Sciatic nerve (tissue), 2 donors: ENCODE data around the gene CFAP77. TPM values are rescaled to one million over a fixed set of nuclear protein-coding genes. Genes with fewer than 3 reads are reported as not detected.
A peak's percentile ranks its signal among the peaks of the same experiment; 100 is the strongest.

Experiments used
- ATAC-seq: fragments of 200-7000 bp; cut with Tn5 transposase; one replicate; pipeline ENCODE4 v1.9.1; 2020; ENCODE audit warnings: mild to moderate bottlenecking, moderate library complexity
- DNase-seq: peaks from one replicate; pipeline ENCODE4 v3.0.0-alpha.2; 2020; ENCODE audit warnings: low spot score
- intact Hi-C: fragments of 100-400 bp; cut with DNase I; formaldehyde crosslinking; loops from one replicate; pipeline ENCODE4 v1.14.2; 2022
- total RNA-seq: library from RNA; stranded (reverse); fragmentation: NEBNext Ultra II Directional; extraction: Animal tissue kit (Norgen Biotek cat#: 25700); gene quantifications from one replicate; pipeline ENCODE4 v1.2.1, GENCODE V29; 2021
- donor health status: DM: no; HTN: no; CAD: no.
- donor health status: DM: no; HTN: no; CAD: no.

Gene CFAP77
- total RNA-seq, 1 donor from 2014 or later, result not detected

DNA sequence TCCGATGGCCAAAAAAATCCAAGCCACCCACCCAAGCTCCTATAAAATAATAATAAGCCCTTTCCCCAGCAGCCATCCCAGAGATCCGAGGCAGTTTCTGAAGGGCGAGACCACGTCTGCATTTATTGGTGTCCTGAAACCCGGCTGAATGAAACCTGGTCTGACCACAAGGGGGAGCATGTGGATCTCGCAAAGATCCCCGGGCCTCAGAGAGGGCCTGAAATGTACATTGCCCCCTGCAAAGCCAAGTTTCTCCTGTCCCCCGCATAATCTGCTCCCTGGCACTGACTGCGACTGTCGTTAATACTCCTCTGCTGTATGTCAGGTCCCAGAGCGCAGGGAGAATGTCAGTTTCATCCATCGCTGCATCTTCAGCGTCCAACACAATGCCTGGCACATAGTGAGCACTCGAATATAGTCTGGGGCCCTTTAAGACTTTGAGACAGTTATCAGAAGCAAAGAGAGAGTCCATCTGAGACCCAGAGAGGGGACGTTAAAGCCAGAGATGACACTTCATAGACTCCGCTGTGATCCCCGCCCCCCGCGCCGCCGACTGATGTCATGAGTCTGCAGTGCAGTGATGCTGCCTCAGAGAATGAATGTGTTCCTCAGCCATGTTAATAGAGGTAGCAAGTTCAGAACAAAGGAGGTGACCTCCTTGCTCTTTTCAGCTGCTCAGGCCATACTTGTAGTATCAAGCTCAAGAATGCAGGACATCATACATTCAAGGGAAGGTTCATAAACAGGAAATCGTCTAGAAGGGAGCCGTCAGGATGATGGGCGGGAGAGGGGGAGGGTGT is 97.9 kb downstream of the CFAP77 start:
- peak; percentile 84 for ATAC-seq
- intact Hi-C loops, result no loop called here
- peak; percentile 85 for DNase-seq

DNA sequence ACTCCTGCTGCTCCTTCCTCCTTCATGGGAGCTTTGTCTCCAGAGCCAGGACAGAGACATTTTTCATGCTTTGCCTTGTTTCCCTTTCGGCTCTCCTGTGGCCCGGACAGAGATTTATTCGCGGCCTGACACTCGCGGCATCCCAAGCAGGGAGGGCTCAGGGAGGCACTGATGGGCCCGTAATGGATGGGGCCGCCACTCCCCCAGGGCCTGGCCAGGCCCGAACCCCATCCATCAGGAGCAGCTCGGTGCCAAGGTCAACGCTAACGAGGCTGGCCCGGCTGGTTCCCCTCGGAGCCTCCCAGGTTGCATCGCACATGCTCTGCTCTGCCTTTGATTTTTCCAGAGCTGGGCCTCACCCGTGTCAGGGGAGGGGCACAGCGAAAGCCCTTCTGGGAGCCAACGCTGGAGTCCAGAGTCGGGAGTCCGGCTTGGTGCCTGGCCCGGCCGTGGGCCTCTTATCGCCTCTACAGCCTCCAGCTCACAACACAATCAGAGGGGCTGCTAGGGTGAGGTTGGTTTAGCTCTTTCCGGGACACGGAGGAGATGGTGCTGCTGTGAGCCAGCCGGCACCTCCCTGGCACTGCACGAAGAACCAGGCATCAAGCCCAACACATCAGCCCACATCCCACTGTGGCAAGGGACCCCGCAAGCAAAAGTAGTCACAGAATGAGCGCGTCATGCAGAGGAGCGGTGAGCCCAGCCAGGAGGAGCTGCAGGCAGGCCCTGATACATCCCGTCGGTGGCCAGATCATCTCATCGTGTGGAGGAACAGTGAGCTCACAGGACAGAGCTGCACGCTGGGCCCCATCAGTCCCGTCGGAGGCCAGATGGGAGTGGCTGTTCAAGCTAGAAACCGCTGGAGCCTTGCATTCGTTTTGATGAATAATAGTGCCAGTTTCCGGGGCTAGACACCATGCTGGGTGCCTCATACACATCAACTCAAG is 100.2 kb downstream of the CFAP77 start:
- intact Hi-C loops, result loop anchor here (10.0 kb wide), 1 partner anchor 295 kb away; no protein-coding TSS in a partner anchor
- DNase-seq, result no peak

DNA sequence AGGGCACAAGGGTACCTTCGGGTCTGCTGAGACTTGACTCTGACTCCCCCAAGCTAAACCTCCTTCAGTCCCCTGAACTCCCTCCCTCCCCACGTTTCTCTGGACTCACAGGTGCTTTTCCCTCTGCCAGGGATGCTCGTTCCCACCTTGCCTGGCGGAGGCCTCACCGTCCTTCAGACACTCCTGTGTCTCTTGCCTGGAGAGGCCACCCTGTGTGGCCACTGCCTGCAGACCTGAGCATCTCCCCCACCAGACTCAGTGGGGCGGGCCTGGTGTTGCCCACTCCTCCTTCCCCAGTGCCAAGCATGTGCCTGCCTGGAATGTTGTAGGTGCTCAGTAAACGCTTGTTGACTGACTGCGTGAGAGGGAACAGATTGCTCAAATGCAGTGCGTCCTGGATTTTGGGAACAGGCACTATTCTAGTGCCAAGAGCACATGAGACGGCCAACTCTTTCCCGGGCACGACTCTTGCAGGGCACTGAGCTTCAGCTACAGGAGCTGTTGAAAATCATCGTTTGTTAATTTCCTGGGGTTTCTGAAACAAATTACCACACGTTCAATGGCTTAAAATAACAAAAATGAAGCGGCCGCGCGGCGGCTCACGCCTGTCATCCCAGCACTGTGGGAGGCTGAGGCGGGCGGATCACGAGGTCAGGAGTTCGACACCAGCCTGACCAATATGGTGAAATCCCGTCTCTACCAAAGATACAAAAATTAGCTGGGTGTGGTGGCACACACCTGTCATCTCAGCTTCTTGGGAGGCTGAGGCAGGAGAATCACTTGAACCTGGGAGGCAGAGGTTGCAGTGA is 101.4 kb downstream of the CFAP77 start:
- no peak for DNase-seq
- no peak for ATAC-seq
- intact Hi-C loops, result loop anchor here (10.0 kb wide), 1 partner anchor 293 kb away; no protein-coding TSS in a partner anchor

More for the DNA sequence above, 100.2 kb downstream of the CFAP77 start:
- no peak for ATAC-seq

DNA sequence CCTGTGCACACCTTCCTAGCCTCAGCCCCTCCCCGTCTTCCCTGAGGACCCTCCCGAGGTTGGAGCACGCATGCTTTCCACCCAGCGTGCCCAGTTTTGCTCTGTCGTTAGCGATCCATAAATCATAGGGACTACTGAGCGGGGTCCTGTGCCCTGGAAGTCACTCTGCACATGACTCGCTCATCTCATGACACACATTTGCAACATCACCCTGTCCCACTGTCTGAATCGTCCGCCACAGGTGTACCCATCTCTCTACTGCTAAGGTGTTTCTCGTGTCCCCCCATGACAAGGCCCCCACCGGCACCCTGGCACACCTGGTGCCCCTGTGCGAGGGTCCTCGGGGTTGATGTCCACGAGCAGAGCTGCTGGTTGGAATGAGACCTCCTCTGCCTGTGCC is 103.4 kb downstream of the CFAP77 start:
- intact Hi-C loops, result loop anchor here (10.0 kb wide), 1 partner anchor 291 kb away; no protein-coding TSS in a partner anchor
- DNase-seq (no peak), ATAC-seq (no peak)

DNA sequence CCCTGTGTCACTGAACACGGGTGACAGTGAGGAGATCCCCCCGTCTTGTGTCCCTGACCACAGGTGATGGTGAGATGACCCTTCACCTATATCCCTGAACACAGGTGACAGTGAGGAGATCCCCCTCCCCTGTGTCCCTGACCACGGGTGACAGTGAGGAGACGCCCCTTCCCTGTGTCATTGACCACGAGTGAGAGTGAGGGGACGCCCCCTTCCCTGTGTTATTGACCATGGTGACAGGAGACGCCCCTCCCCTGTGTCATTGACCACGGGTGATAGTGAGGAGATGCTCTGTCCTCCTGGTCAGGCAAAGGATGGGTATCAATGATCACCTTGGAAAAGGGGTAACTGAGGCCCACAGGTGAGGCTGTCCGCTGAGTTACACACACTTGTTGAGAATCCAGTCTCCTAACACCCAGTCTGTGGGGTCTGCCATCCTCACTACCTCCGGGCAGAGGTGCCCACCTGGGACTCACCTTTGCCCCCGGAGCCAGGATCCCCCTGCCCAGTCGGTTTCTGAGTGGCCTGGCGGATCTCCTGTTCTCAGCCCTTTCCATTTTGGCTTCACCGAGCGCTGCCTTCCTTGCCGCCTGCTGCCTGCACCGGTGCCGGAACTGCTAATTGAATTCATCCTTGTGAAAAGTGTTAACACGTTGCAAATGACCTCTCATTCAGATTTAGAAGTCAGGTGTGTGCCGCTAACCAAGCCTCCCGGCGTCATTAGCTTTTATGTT is 104.2 kb downstream of the CFAP77 start:
- DNase-seq (no peak), ATAC-seq (no peak)
- intact Hi-C loops, result loop anchor here (10.0 kb wide), 1 partner anchor 291 kb away; no protein-coding TSS in a partner anchor

DNA sequence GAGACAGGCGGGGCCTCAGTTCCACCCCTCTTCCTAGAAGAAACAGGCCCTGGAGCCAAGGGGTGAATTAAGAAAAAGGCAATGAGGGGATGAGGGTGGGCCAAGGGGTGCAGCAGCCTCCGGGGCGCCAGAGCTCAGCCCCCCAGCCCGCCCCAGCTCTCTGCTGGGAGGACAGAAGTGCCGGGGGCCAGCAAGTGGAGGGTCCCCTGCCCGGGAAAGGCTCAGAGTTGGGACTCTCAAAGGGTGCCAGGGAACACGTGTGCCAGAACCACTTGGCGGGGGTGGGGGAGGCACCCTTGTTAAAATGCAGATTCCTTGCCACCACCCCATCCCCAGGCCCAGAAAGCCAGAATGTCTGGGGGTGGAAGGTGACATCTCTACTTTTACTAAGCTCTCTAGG is 104.8 kb downstream of the CFAP77 start:
- DNase-seq, result no peak
- intact Hi-C loops, result loop anchor here (10.0 kb wide), 1 partner anchor 290 kb away; no protein-coding TSS in a partner anchor
- no peak for ATAC-seq

DNA sequence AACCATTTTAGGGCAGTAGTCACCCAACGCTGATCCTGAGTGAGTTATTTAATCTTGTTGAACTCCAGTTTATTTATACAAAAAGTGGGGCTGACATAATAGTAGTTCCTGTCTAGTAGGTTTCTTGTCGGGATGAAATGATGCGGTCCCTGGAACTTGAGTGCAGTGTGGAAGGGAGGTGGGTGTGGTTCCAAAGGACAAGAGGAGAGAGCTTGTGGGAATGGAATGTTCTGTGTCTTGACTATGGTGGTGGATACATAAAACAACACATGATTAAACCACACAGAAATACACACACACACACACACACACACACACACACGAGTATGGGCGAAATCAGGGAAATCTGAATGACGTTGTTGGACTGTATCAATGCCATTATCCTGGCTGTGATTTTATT is 106.3 kb downstream of the CFAP77 start:
- DNase-seq (no peak), ATAC-seq (no peak)
- intact Hi-C loops, result loop anchor here (10.0 kb wide), 1 partner anchor 288 kb away; no protein-coding TSS in a partner anchor

DNA sequence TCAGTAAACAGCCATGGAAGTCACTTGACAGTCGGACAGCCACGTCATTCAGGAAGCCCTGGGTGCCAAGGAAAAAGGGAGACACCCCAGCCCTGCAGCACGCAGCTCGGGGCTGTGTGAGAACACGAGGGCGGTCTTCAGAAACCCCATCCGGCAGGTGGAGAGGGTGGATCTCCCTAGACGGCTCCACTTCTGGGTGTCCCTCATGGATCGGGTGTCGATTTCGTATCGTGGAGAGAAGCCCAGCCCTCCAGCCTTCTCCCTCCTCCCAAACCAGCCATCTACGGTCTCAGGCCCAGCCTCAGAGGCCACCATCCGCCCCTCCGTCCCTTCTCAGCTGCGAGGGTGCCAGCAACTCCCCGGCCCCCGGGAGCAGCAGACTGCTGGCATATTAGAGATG is 106.9 kb downstream of the CFAP77 start:
- intact Hi-C loops, result loop anchor here (10.0 kb wide), 1 partner anchor 288 kb away; no protein-coding TSS in a partner anchor
- DNase-seq, result no peak
- ATAC-seq, result no peak

DNA sequence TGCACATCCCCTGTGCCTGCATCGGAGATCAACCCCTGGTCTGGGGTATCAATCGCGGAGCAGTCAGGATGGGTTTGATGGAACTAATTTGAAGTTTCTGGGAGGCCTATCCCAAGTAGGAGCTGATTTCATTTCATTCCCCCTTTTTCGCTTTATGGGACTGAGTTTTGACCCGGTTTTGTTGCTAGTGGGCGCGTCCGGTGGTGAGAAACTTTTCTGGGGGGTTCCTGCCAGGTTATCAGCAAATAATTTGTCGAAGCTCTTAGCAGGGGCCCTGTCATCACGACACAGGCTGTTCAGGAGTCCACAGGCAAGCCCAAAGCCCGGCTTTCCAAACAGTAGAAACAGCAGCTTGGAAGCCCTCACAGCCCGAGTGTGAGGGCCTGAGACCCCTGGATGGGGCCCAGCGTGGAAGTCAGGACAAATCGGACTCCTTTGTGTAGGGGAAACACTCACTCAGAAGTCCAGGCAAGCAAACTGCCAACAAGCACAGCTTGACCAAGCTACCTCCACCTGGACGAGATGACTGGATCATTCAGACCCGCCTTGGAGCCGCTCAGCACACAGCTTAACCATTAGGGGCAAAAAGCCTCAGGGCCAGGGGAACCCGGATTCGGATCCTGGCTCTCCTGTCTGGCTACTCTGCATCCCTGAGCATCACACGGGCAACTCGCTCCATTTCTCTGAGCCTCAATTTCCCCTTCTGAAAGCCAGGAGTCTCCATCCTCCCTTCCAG is 108.0 kb downstream of the CFAP77 start:
- ATAC-seq, result no peak
- intact Hi-C loops, result loop anchor here (10.0 kb wide), 1 partner anchor 287 kb away; no protein-coding TSS in a partner anchor

DNA sequence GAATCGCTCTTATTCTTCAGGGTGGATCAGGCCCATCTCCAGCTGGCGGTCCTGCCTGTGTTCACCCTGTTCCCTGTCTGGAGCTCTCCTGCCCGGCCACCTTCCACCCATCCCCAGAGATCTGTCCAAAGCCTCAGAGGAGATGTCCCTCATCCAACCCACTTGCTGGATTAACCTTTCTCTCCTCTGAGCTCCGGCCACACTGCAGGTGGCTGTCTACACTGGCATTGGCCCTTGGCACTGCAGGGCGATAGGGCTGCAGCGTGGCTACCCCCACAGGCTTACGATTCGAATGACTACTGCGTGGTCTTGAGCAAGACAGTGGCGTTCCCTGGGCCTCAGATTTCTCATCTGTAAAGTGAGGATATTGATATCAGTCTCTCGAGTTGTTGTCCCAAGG is 108.6 kb downstream of the CFAP77 start:
- intact Hi-C loops, result loop anchor here (10.0 kb wide), 1 partner anchor 286 kb away; no protein-coding TSS in a partner anchor
- ATAC-seq (no peak), DNase-seq (no peak)

More for the DNA sequence above, 108.0 kb downstream of the CFAP77 start:
- no peak for DNase-seq

DNA sequence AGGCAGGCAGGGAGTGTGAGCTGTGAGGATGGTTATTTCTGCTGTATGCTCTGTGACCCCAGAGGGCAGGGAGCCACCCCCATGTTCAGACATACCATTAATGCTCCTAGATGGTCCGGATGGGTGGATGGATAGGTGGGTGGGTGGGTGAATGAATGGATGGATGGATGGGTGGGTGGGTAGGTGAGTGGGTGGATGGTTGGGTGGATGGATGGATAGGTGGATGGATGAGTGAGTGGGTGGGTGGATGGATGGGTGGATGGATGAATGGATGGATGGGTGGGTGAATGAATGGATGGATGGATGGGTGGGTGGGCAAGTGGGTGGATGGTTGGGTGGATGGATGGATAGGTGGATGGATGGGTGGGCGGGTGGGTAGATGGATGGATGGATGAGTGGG is 109.0 kb downstream of the CFAP77 start:
- ATAC-seq (no peak), DNase-seq (no peak)
- intact Hi-C loops, result loop anchor here (10.0 kb wide), 1 partner anchor 286 kb away; no protein-coding TSS in a partner anchor

DNA sequence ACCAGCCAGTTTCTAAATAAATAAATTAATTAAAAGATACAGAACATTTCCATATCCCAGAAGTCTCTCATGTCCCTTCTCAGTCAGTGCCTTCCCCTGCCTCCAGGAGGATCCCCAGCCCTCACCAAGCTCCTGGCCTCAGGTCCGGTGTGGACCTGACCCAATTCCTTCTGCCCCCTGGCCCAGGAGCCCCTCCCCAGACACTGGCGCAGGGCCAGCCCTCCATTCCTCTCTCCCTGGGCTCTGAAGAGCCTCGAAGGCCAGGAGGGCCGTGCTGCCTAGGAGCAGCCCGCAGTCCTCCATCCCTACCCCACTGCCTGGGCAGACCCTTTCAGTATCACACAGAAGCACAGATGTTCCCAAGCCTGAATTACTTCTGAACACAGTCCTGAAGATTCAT is 110.6 kb downstream of the CFAP77 start:
- ATAC-seq, result no peak
- intact Hi-C loops, result no loop called here
- DNase-seq, result no peak

DNA sequence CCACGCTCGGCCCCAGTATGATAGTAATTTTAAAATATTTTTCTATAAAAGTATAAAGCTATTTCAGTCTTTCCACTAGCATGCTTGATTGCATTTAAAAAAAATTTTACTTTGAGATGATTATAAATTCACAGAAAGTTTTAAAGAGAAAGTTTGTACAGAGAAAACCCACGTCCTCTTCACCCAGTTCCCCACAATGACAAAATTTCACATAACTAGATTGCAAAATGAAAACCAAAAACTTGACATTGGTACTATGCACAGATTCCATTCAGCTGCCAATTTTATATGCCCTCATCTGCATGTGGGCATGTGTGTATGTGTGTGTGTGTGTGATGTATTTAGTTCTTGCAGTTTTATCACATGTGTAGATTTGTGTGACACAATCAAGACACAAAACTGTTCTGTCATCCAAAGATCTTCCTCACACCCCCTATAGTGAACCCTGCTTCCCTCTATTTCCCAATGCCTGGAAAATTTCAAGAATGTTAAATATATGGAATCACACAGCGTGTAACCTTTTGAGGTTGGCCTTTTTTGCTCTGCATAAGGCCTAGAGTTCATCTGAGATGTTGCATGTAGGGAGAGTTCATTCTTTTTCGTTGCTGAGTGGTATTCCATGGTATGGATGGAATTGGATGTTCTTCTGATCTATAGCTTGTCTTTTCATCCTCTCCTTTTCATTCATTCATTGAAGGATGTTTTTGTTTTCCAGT is 115.5 kb downstream of the CFAP77 start:
- no peak for ATAC-seq
- DNase-seq, result no peak
- intact Hi-C loops, result no loop called here

DNA sequence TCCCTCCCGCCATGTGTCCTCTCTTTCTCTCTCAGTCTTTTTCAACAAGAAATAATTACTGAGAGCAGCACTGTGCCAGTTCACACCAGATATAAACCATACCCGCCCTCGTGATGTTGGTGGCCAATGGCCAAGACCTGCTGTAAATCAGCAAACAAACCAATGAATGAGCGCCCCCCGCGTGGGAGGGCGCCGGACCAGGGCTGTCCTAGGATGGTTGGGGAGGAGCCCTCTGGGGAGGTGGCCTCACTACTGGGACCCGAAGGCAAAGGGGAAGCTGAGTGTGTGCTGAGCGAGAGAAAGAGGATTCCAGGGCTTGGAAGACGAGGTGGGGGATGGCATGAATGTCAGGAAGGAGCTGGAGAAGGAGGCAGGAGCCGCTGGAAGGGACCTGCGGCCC is 121.2 kb downstream of the CFAP77 start:
- no peak for ATAC-seq
- intact Hi-C loops, result no loop called here
- DNase-seq, result no peak

DNA sequence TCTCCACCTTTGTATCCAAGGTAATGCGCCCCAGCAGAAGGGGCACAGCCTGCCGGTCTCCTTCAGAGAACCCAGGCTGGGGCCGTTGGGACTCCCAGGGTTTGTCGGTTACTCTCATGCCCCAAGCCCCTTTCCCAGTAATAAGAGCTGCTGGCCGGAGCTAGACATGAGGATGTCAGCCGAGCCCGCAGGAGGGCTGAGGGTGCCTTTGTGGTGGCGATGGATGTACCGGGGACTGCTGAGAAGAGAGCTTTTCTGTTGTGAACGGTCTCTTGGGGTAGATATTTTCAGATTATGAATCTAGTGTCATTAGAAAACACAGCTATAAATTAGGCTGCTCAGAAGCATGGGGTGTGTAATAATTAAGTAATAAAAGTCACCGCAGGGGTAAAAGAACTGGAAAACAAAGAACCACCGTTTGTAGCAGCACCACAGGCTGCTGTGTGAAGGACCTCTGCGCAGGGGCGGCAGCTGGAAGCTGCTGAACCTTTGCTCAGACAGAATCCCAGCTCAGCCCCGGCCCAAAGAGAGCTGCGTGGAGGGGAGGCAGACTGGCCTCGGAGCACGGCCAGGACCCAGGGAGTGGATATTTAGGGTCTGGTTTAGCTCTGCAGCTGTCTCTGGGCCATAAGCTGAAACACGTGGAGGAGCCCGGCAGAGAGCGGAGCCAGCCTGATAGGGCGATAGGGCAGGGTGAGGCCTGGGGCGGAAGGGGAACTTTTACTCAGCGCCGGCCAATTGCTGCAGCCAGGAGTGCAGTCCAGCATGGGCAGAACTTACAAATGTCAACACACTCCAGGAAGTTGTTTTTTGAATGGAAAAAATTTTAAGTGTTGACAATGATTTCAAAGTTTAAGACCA is 121.9 kb downstream of the CFAP77 start:
- intact Hi-C loops, result no loop called here
- DNase-seq (no peak), ATAC-seq (no peak)

DNA sequence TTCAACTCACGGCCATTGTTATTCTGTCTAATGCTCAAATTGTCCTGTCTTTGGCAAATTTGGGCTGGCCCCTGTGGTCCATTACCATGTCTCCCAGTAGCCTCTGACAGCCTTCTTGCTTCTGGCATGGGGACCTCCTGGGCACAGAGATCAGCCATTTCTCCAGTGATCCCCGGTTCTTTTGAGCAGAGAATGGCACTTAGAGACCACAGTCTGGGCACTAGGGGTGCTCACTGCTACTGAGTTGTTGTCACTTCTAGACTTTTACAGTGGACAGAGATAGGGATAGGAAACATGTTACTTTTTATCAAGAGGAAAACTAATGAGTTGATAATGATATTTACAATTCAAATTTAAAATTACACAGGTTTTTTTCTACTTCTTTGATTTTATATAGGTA is 124.8 kb downstream of the CFAP77 start:
- intact Hi-C loops, result no loop called here
- ATAC-seq, result no peak
- no peak for DNase-seq
